Measurements from ENCODE around the gene DSP. TPM values are rescaled to one million over a fixed set of nuclear protein-coding genes. Genes with fewer than 3 reads are reported as not detected.
A peak's percentile ranks its signal among the peaks of the same experiment; 100 is the strongest.

The DSP gene
- total and polyA plus RNA-seq, 2 of the 13 experiments (the other 11 are each of a cell fraction or from before 2014, with no cell fraction given): 89.8 to 117 TPM

DNA sequence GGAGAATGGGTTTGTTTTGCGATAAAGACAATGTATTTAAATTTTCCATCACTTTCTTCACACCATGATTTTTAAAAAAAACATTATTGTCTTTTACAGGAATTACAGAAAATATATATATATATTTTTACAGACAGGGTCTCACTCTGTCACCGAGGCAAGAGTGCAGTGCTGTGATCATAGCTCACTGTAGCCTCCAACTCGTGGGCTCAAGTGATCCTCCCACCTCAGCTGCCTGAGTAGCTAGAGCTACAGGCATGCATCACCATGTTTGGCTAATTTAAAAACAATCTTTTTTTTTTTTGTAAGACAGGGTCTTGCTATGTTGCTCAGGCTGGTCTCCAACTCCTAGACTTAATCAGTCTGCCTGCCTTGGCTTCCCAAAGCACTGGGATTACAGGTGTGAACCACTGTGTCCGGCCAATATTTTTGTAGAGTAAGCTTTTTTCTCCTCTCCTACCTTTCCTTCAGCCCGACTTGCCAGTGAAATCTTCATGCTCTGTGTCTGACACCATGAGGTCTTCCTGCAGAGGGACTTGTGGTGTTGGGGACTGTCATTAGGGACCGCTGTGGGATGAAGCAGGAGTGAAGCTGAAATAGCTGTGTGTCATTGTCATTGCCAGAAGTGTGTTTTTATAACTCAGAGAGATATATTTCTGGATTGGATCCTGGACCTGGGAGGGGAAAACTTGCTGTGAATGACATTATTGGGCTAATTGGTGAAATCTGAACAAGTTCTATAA, 13.2 kb downstream of the DSP start:
- H4K20me1 ChIP-seq (ENCODE audit: insufficient read depth, low read length): peaks cover 10% of the 10 kb centered on the region; the same call in 1 of the 2 replicates
- ChIA-PET CTCF (ENCODE audit: low intra/inter-chr PET ratio, low total read pairs) (no interaction called here), POLR2A (interaction anchor here (0.9 kb wide), 1 partner anchor 13 kb away, joined by 5 read pairs; the partner anchor contains the start of gene DSP)
- in situ Hi-C loops (cut with HindIII; ENCODE audit: extremely low pct_ligation_motif_present, low pct_unique_long_range_greater_than_20kb) (no loop called here), intact Hi-C loops (cut with micrococcal nuclease; ENCODE audit: unreplicated experiment) (no loop called here)
- 93% methylated on average over 6 of the region's 6 CpGs for WGBS (ENCODE audit: low lambda C conversion rate)
- no peaks in the 10 kb centered on the region for H3K27me3 ChIP-seq (ENCODE audit: control insufficient read depth in 1 of 2, insufficient read depth in 2 of 2, low read length in 2 of 2)
- no peaks in the 10 kb centered on the region for H3K9me3 ChIP-seq (ENCODE audit: low read length)
- H3K79me2 ChIP-seq (ENCODE audit: insufficient read depth, low read length): peaks cover 71% of the 10 kb centered on the region
- no peak for ATAC-seq
- H3K4me2 ChIP-seq (ENCODE audit: low read depth, low read length): no peak overlapping the region
- no peak for DNase-seq (ENCODE audit: low spot score)
- TF ChIP-seq ZBTB43 (CRISPR knock-in tag; conservative IDR thresholded peaks at IDR 0.05): no peak
- peak; percentile 81 for TF ChIP-seq RBM22 (optimal IDR thresholded peaks at IDR 0.05; ENCODE audit: low read length)
- 0 out of 4 replicates have a peak, but pooled peaks of 1 of the 2 experiments have one; percentile 8 for TF ChIP-seq MAFK (conservative IDR thresholded peaks at IDR 0.05 in 1 of 2, IDR thresholded peaks at IDR 0.05 in 1 of 2; ENCODE audit: low read length in 2 of 2)
- no peak for TF ChIP-seq ZNF776 (CRISPR knock-in tag; IDR thresholded peaks at IDR 0.05)
- TF ChIP-seq HNRNPLL (IDR thresholded peaks at IDR 0.05; ENCODE audit: low read depth, low read length, poor library complexity, severe bottlenecking): no peak
- 0 out of 2 replicates have a peak, but pooled peaks have one; percentile 34 for TF ChIP-seq SSRP1 (CRISPR knock-in tag; IDR thresholded peaks at IDR 0.05)
- TF ChIP-seq CHCHD3 (CRISPR knock-in tag; IDR thresholded peaks at IDR 0.05): no peak
- H3K36me3 ChIP-seq (replicated peaks in 1 of 2; ENCODE audit: control insufficient read depth in 1 of 2, insufficient read depth in 2 of 2, low read length in 2 of 2): peaks cover 20 to 61% of the 10 kb centered on the region in 2 experiments
- no peak overlapping the region for H3K9ac ChIP-seq (ENCODE audit: insufficient read depth, low read depth, low read length)
- FAIRE-seq: no peak
- BruUV-seq (replicated peaks): no TSS peak
- H3K4me3 ChIP-seq (replicated peaks in 1 of 3; ENCODE audit: insufficient read depth in 1 of 3, low read depth in 2 of 3, low read length in 3 of 3): no peak overlapping the region
- no peak overlapping the region for H2AFZ ChIP-seq (ENCODE audit: low read length)
- H3K27ac ChIP-seq (ENCODE audit: extremely low read length, insufficient read depth, low read length): peak overlapping the region; percentile 28
- H3K4me1 ChIP-seq (ENCODE audit: insufficient read depth, low read length): peaks cover 98% of the 10 kb centered on the region
